Suprapubic skin (tissue), 4 donors: ENCODE data around the gene CADM3. TPM values are rescaled to one million over a fixed set of nuclear protein-coding genes. Genes with fewer than 3 reads are reported as not detected.

Experiments
- DNase-seq, 2 donors: peaks; one replicate each; pipeline ENCODE4 v3.0.0-alpha.2; 2019; ENCODE audit warnings: low spot score in 2 of 2
- H3K27ac ChIP-seq: fragments of 200-600 bp; sonication (generic); one replicate; pipeline ENCODE4 v1.5.1; 2019
- H3K27me3 ChIP-seq: fragments of 200-600 bp; sonication (generic); one replicate; pipeline ENCODE4 v1.5.1; 2019
- H3K36me3 ChIP-seq: fragments of 200-600 bp; sonication (generic); one replicate; pipeline ENCODE4 v1.5.1; 2019
- H3K4me1 ChIP-seq: fragments of 200-600 bp; sonication (generic); one replicate; pipeline ENCODE4 v1.5.1; 2019
- H3K4me3 ChIP-seq: fragments of 200-600 bp; sonication (generic); one replicate; pipeline ENCODE4 v1.5.1; 2019; ENCODE audit warnings: mild to moderate bottlenecking
- H3K9me3 ChIP-seq: fragments of 200-600 bp; sonication (generic); one replicate; pipeline ENCODE4 v1.5.1; 2019
- EP300 ChIP-seq: sonication (generic); formaldehyde crosslinking; IDR thresholded peaks from one replicate; pipeline ENCODE4 v1.6.1; 2017; ENCODE audit warnings: antibody characterized with exemption
- POLR2A ChIP-seq, 2 donors: fragments of 450-650 bp; IDR thresholded peaks; one replicate each; pipeline ENCODE4 v1.6.1; 2017; ENCODE audit warnings: antibody characterized with exemption in 2 of 2, mild to moderate bottlenecking in 2 of 2, moderate library complexity in 2 of 2
- POLR2AphosphoS5 ChIP-seq, 3 donors: sonication (generic); formaldehyde crosslinking; IDR thresholded peaks; one replicate each; pipeline ENCODE4 v1.6.1; 2017; ENCODE audit warnings: antibody characterized with exemption in 3 of 3
- WGBS: methylation state at CpG from one replicate; pipeline ENCODE4 v1.1.5; 2018; 5-methylcytosine and 5-hydroxymethylcytosine counted together
- total RNA-seq, 4 donors: library from RNA; depleted of rRNA; stranded (reverse); fragments of >200 nt; gene quantifications; one replicate each; pipeline ENCODE4 v1.1.0, GENCODE V29; 2016
- TF ChIP-seq, protein P1 (sequence below), 2 donors: fragments of 200-600 bp in 1 of 2; fragments of 450-650 bp in 1 of 2; sonication (generic) in 1 of 2; IDR thresholded peaks; one replicate each; pipeline ENCODE4 v1.5.1; 2016 to 2019; ENCODE audit warnings: antibody characterized with exemption in 2 of 2, mild to moderate bottlenecking in 1 of 2, moderate library complexity in 1 of 2

Gene CADM3
- total RNA-seq, 4 donors from 2014 or later: 4.3 to 9.8 (median 7.9) TPM

DNA sequence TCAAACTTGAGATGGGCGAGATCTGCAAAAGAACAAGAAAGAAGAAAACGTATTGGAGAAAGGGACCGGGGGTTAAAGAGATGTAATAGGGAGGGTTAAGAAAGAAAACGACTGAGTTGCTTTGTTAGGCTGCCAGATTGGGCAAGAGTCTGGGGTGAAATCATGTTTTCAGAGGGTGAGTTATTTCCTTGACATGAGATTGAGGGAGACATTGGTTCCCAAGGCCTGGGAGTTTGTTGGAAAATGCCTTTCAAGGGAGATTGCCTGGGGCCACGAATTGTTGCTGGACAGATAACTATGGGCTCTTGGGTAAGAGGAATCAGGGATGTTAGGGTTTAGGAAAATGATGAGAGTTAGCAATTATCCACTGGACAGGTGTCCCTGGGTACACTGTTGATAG, 776 bp upstream of the CADM3 start:
- DNase-seq: no peak
- no peak for TF ChIP-seq POLR2A (IDR thresholded peaks at IDR 0.05)
- no peak for TF ChIP-seq POLR2AphosphoS5 (IDR thresholded peaks at IDR 0.05)
- TF ChIP-seq EP300: no peak
- TF ChIP-seq, protein P1, sequence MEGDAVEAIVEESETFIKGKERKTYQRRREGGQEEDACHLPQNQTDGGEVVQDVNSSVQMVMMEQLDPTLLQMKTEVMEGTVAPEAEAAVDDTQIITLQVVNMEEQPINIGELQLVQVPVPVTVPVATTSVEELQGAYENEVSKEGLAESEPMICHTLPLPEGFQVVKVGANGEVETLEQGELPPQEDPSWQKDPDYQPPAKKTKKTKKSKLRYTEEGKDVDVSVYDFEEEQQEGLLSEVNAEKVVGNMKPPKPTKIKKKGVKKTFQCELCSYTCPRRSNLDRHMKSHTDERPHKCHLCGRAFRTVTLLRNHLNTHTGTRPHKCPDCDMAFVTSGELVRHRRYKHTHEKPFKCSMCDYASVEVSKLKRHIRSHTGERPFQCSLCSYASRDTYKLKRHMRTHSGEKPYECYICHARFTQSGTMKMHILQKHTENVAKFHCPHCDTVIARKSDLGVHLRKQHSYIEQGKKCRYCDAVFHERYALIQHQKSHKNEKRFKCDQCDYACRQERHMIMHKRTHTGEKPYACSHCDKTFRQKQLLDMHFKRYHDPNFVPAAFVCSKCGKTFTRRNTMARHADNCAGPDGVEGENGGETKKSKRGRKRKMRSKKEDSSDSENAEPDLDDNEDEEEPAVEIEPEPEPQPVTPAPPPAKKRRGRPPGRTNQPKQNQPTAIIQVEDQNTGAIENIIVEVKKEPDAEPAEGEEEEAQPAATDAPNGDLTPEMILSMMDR (IDR thresholded peaks at IDR 0.05): no peak
- peaks cover 60% of the 10 kb centered on the region for H3K27me3 ChIP-seq
- no peak overlapping the region for H3K27ac ChIP-seq
- H3K36me3 ChIP-seq: no peaks in the 10 kb centered on the region
- H3K4me3 ChIP-seq: no peak overlapping the region
- H3K9me3 ChIP-seq: no peaks in the 10 kb centered on the region
- H3K4me1 ChIP-seq: peaks cover 24% of the 10 kb centered on the region
- WGBS: 64% methylated on average over 5 of the region's 5 CpGs

DNA sequence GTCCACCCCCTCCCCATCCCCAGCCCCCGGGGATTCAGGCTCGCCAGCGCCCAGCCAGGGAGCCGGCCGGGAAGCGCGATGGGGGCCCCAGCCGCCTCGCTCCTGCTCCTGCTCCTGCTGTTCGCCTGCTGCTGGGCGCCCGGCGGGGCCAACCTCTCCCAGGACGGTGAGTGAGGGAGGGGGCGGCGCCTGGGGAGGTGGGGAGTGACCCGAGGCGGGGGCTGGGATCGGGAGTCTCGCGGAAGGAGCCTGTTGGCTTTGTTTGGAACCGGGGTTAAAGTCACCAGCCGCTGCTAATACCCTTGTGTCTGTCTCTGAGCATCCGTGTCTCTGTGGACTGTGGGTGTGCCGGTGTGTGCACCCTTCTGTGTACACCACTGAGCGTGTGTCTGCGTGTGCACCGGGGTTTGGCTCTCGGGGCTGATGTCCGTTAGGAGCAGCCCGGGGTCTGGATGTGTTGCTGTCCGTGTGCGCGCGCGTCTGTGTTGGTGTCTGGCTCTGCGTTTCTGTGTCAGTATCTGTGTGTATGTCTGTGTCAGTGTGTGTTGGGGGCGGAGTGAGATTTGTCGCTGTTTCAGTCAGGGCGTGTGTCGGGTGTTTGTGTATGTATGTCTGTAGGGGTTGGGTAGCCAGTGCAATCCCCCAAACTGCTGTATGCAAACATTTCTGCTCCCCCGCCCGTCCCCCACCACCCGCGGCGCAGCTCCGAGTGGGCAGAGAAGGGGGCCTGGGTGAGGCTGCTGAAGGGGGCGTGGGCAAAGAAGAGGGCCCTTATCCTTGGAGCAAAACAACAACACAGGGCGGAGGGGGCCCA, 480 bp downstream of the CADM3 start:
- TF ChIP-seq POLR2A (IDR thresholded peaks at IDR 0.05) (no peak), EP300 (no peak), POLR2AphosphoS5 (IDR thresholded peaks at IDR 0.05) (no peak)
- TF ChIP-seq, protein P1 (IDR thresholded peaks at IDR 0.05): no peak
- H3K27ac ChIP-seq: no peak overlapping the region
- no peaks in the 10 kb centered on the region for H3K36me3 ChIP-seq
- peak overlapping the region; percentile 52 for H3K4me3 ChIP-seq
- peaks cover 60% of the 10 kb centered on the region for H3K27me3 ChIP-seq
- 5% methylated on average over 25 of the region's 49 CpGs for WGBS
- peak in 1 of 2 donors; percentile 80 for DNase-seq
- H3K4me1 ChIP-seq: peaks cover 24% of the 10 kb centered on the region
- no peaks in the 10 kb centered on the region for H3K9me3 ChIP-seq

DNA sequence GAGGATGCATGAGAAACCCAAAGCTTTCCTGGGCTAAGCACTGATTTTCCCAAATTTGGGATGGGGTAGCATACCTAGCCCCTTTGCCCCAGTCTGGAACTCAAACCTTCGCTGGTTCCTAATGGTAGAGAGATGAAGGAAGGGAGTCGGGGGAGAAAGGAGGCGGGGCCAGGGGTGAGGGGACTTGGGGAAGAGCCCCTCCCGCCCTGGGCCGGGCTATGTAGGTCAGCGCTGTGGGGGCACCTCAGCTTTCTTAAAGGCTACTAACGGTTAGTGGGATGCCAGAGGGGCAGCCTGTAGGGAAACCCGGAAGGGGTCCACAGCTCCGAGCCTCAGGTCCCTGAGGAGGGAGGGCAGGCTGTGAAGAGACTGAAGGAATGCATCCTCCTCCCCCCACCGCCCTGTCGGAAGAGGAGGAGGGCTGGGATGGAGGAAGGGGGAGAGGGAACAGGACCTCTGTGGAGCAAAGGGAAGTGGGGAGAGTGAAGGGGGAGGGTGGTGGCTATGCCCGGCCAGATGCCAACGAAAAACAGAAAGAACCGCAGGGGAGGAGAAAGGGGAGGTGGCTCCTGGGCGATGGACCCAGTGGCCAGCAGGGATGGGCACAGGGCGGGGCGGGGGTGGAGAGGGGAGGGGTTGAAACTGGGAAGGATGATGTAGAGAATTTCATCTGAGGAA, 1.3 kb downstream of the CADM3 start:
- peak overlapping the region; percentile 52 for H3K4me3 ChIP-seq
- H3K9me3 ChIP-seq: no peaks in the 10 kb centered on the region
- TF ChIP-seq, protein P1 (IDR thresholded peaks at IDR 0.05): no peak
- TF ChIP-seq POLR2AphosphoS5 (IDR thresholded peaks at IDR 0.05) (no peak), POLR2A (IDR thresholded peaks at IDR 0.05) (no peak), EP300 (no peak)
- peak in 1 of 2 donors; percentile 72 for DNase-seq
- H3K36me3 ChIP-seq: no peaks in the 10 kb centered on the region
- no peak overlapping the region for H3K27ac ChIP-seq
- H3K4me1 ChIP-seq: peaks cover 24% of the 10 kb centered on the region
- WGBS: 4% methylated on average over 17 of the region's 17 CpGs
- peaks cover 60% of the 10 kb centered on the region for H3K27me3 ChIP-seq

- H3K4me1 ChIP-seq: peaks cover 24% of the 10 kb centered on the region
- TF ChIP-seq EP300: no peak
- TF ChIP-seq, protein P1 (IDR thresholded peaks at IDR 0.05): no peak
- no peak for TF ChIP-seq POLR2AphosphoS5 (IDR thresholded peaks at IDR 0.05)
- TF ChIP-seq POLR2A (IDR thresholded peaks at IDR 0.05): no peak
- no peak overlapping the region for H3K27ac ChIP-seq
- no peak for DNase-seq
- H3K27me3 ChIP-seq: peaks cover 55% of the 10 kb centered on the region
- H3K36me3 ChIP-seq: no peaks in the 10 kb centered on the region
- H3K4me3 ChIP-seq: peak overlapping the region; percentile 52
- H3K9me3 ChIP-seq: no peaks in the 10 kb centered on the region
- WGBS: 43% methylated on average over 7 of the region's 7 CpGs
Observed at GRCh38 chr1:159173320-159173719, 1.9 kb downstream of the CADM3 start.

DNA sequence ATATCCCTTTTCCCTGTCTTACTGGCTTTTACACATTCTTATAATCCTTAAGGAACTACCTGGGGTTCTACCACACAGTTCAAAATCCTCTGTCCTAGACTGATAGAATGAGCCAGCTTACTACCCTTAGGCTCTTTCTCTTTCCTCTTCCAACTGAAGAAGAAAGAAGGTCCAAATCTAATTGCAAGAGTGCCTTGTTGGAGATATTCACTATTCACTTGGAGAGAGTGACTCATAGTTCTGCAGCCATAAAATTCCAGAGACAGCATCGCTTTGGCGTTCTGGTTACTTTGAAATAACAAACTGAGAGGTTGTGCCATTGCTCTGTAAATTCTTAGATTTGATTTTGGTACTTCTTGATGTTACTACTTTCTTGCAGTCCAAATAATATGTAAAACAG, 4.2 kb downstream of the CADM3 start:
- 59% methylated on average over 2 of the region's 2 CpGs for WGBS

More for the DNA sequence above, 4.2 kb downstream of the CADM3 start:
- peaks cover 24% of the 10 kb centered on the region for H3K4me1 ChIP-seq
- no peak overlapping the region for H3K27ac ChIP-seq
- H3K27me3 ChIP-seq: peaks cover 37% of the 10 kb centered on the region
- no peak overlapping the region for H3K4me3 ChIP-seq
- H3K9me3 ChIP-seq: no peaks in the 10 kb centered on the region
- H3K36me3 ChIP-seq: no peaks in the 10 kb centered on the region
- no peak for TF ChIP-seq POLR2AphosphoS5 (IDR thresholded peaks at IDR 0.05)
- TF ChIP-seq, protein P1 (IDR thresholded peaks at IDR 0.05): no peak
- no peak for TF ChIP-seq POLR2A (IDR thresholded peaks at IDR 0.05)
- TF ChIP-seq EP300: no peak
- no peak for DNase-seq
